Tibial nerve (tissue), 3 donors: ENCODE results near the gene CDK18.

Source experiments
- POLR2A ChIP-seq, 2 donors: fragments of 450-650 bp; IDR thresholded peaks; one replicate each; pipeline ENCODE4 v1.6.1; 2017; ENCODE audit warnings: antibody characterized with exemption in 2 of 2, mild to moderate bottlenecking in 2 of 2, moderate library complexity in 2 of 2
- TF ChIP-seq, protein P1 (sequence below), 5 experiments: fragments of 200-600 bp in 3 of 5; fragments of 450-650 bp in 2 of 5; sonication (generic) in 3 of 5; IDR thresholded peaks; one replicate each; pipeline ENCODE4 v1.5.1; 2016 to 2019; ENCODE audit warnings: antibody characterized with exemption in 5 of 5, mild to moderate bottlenecking in 3 of 5, moderate library complexity in 2 of 5

DNA sequence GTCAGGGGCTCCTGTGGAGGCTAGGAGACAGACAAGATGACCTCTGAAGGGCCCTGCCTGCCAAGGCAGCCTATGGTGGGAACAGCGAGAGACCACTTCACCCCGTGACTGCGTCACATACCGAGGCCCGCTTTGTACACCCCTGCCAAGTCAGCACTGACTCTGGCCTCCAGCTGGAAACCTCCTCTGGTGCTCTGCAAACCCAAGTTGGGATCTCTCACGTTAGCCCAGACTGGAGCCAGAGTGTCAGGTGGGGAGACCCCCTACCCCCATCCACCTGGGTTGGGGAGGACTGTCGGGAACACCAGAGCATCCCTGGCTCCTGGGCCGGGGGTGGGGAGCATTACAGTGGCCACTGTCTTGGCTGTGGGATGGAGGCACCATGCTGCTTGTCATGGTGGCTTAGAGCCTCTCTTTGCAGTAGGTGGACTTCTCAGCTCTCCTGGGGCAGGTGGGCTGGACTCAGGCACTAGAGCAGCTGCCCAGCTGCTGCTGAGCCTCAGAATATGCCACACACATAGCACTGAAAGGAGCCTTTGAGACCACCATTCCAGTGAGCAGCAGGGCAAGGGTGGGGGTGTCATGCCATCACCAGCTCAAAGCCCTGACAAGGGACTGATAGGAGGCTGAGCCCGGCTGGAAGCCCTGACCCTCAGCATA, 77.0 kb downstream of the CDK18 start:
- TF ChIP-seq, protein P1, sequence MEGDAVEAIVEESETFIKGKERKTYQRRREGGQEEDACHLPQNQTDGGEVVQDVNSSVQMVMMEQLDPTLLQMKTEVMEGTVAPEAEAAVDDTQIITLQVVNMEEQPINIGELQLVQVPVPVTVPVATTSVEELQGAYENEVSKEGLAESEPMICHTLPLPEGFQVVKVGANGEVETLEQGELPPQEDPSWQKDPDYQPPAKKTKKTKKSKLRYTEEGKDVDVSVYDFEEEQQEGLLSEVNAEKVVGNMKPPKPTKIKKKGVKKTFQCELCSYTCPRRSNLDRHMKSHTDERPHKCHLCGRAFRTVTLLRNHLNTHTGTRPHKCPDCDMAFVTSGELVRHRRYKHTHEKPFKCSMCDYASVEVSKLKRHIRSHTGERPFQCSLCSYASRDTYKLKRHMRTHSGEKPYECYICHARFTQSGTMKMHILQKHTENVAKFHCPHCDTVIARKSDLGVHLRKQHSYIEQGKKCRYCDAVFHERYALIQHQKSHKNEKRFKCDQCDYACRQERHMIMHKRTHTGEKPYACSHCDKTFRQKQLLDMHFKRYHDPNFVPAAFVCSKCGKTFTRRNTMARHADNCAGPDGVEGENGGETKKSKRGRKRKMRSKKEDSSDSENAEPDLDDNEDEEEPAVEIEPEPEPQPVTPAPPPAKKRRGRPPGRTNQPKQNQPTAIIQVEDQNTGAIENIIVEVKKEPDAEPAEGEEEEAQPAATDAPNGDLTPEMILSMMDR (IDR thresholded peaks at IDR 0.05), result no peak
- TF ChIP-seq POLR2A (IDR thresholded peaks at IDR 0.05), result no peak
